Measurements from ENCODE around the gene OPCML. TPM values are rescaled to one million over a fixed set of nuclear protein-coding genes. Genes with fewer than 3 reads are reported as not detected.

The OPCML gene
- total RNA-seq, 2 donors from 2014 or later: under 0.01 TPM; not detected in 1

- 45 to 56% methylated on average over 5 of the region's 5 CpGs for WGBS, 2 donors
- H3K4me1 ChIP-seq: peaks cover 5% of the 10 kb centered on the region
Measured at GRCh38 chr11:133086518-133086917, 445.8 kb downstream of the OPCML start.

GRCh38 chr11:133082841-133083488 is 449.3 kb downstream of the OPCML start:
- Histone ChIP-seq H3K4me3 (no peak overlapping the region), H3K4me1 (peaks cover 5% of the 10 kb centered on the region), H3K36me3 (replicated peaks in 1 of 2; ENCODE audit: insufficient read depth in 1 of 2, low read depth in 2 of 2) (no peaks in the 10 kb centered on the region), H3K27ac (no peak overlapping the region), H3K27me3 (peaks cover 0 to 9% of the 10 kb centered on the region in 2 donors), H3K9me3 (no peaks in the 10 kb centered on the region)
- DNase-seq: peak; percentile 61 to 74 (median 70)
- TF ChIP-seq POLR2A (IDR thresholded peaks at IDR 0.05): no peak
- TF ChIP-seq CTCF (IDR thresholded peaks at IDR 0.05): peak; percentile 31 to 99 (median 99)
- 0 to 1% methylated on average over 2 to 60 of the region's 71 CpGs for WGBS, 2 donors
- intact Hi-C loops (cut with DNase I): loop anchor here (10.0 kb wide), 1 partner anchor 752 kb away; no protein-coding TSS in a partner anchor
- ATAC-seq: peak; percentile 92

More at GRCh38 chr11:133086518-133086917, 445.8 kb downstream of the OPCML start:
- DNase-seq (no peak), ATAC-seq (no peak)
- no peak for TF ChIP-seq CTCF (IDR thresholded peaks at IDR 0.05)
- TF ChIP-seq POLR2A (IDR thresholded peaks at IDR 0.05): no peak
- Histone ChIP-seq H3K27ac (no peak overlapping the region), H3K36me3 (replicated peaks in 1 of 2; ENCODE audit: insufficient read depth in 1 of 2, low read depth in 2 of 2) (no peaks in the 10 kb centered on the region), H3K9me3 (no peaks in the 10 kb centered on the region), H3K4me3 (no peak overlapping the region), H3K27me3 (no peaks in the 10 kb centered on the region)
- intact Hi-C loops (cut with DNase I): loop anchor here (10.0 kb wide), 1 partner anchor 748 kb away; no protein-coding TSS in a partner anchor

GRCh38 chr11:133082453-133082781 is 449.9 kb downstream of the OPCML start:
- peak; percentile 22 for ATAC-seq
- TF ChIP-seq POLR2A (IDR thresholded peaks at IDR 0.05) (no peak), CTCF (IDR thresholded peaks at IDR 0.05) (no peak)
- no peak overlapping the region for H3K27ac ChIP-seq
- H3K27me3 ChIP-seq: peaks cover 0 to 9% of the 10 kb centered on the region in 2 donors
- no peak overlapping the region for H3K4me3 ChIP-seq
- peak; percentile 30 to 54 (median 42) for DNase-seq
- H3K4me1 ChIP-seq: peaks cover 5% of the 10 kb centered on the region
- H3K36me3 ChIP-seq (replicated peaks in 1 of 2; ENCODE audit: insufficient read depth in 1 of 2, low read depth in 2 of 2): no peaks in the 10 kb centered on the region
- 60% methylated on average over 1 of the region's 23 CpGs; no CpG with 5 or more reads in 1 of the 2 donors for WGBS, 2 donors
- H3K9me3 ChIP-seq: no peaks in the 10 kb centered on the region
- intact Hi-C loops (cut with DNase I): loop anchor here (10.0 kb wide), 1 partner anchor 752 kb away; no protein-coding TSS in a partner anchor

- ATAC-seq (no peak), DNase-seq (no peak)
- TF ChIP-seq POLR2A (IDR thresholded peaks at IDR 0.05): no peak
- TF ChIP-seq CTCF (IDR thresholded peaks at IDR 0.05): no peak
- Histone ChIP-seq H3K9me3 (no peaks in the 10 kb centered on the region), H3K27ac (no peak overlapping the region), H3K27me3 (peaks cover 0 to 9% of the 10 kb centered on the region in 2 donors), H3K4me3 (no peak overlapping the region), H3K4me1 (peaks cover 5% of the 10 kb centered on the region), H3K36me3 (replicated peaks in 1 of 2; ENCODE audit: insufficient read depth in 1 of 2, low read depth in 2 of 2) (no peaks in the 10 kb centered on the region)
- intact Hi-C loops (cut with DNase I): loop anchor here (10.0 kb wide), 1 partner anchor 753 kb away; no protein-coding TSS in a partner anchor
- 45 to 68% methylated on average over 20 to 26 of the region's 43 CpGs for WGBS, 2 donors
Measured at GRCh38 chr11:133081730-133082452, 450.4 kb downstream of the OPCML start.
